Parathyroid adenoma (tissue), 2 donors: ENCODE data around the gene PAX8.
A peak's percentile ranks its signal among the peaks of the same experiment; 100 is the strongest.

Experiments
- H2AFZ ChIP-seq: fragments of 300-600 bp; sonication (generic); one replicate; pipeline ENCODE4 v1.7.0; 2017; ENCODE audit warnings: antibody characterized with exemption, mild to moderate bottlenecking
- H3K27ac ChIP-seq: fragments of 300-600 bp; sonication (generic); one replicate; pipeline ENCODE4 v1.7.0; 2017
- H3K27me3 ChIP-seq: fragments of 300-600 bp; sonication (generic); one replicate; pipeline ENCODE4 v1.7.0; 2017; ENCODE audit warnings: low read length; ENCODE audit not compliant: control insufficient read depth, insufficient read depth
- H3K36me3 ChIP-seq: fragments of 300-600 bp; sonication (generic); one replicate; pipeline ENCODE4 v1.7.0; 2017; ENCODE audit warnings: low read length; ENCODE audit not compliant: control insufficient read depth, insufficient read depth
- H3K4me1 ChIP-seq: fragments of 300-600 bp; sonication (generic); one replicate; pipeline ENCODE4 v1.7.0; 2017; ENCODE audit warnings: control low read depth
- H3K4me2 ChIP-seq: fragments of 300-600 bp; sonication (generic); one replicate; pipeline ENCODE4 v1.7.0; 2017; ENCODE audit warnings: low read length
- H3K4me3 ChIP-seq: fragments of 300-600 bp; sonication (generic); one replicate; pipeline ENCODE4 v1.7.0; 2017; ENCODE audit warnings: low read depth, low read length
- H3K79me2 ChIP-seq: fragments of 300-600 bp; sonication (generic); one replicate; pipeline ENCODE4 v1.7.0; 2017; ENCODE audit warnings: control low read depth
- H3K9ac ChIP-seq: fragments of 300-600 bp; sonication (generic); one replicate; pipeline ENCODE4 v1.7.0; 2017; ENCODE audit warnings: mild to moderate bottlenecking
- H3K9me3 ChIP-seq: fragments of 300-600 bp; sonication (generic); one replicate; pipeline ENCODE4 v1.7.0; 2017; ENCODE audit warnings: low read length; ENCODE audit not compliant: control insufficient read depth
- TF ChIP-seq, protein P1 (sequence below): fragments of 300-600 bp; sonication (generic); IDR thresholded peaks from one replicate; pipeline ENCODE4 v1.7.0; 2017; ENCODE audit warnings: antibody characterized with exemption, mild to moderate bottlenecking
- donor health status: primary hyperparathyroidism.

The PAX8 gene

DNA sequence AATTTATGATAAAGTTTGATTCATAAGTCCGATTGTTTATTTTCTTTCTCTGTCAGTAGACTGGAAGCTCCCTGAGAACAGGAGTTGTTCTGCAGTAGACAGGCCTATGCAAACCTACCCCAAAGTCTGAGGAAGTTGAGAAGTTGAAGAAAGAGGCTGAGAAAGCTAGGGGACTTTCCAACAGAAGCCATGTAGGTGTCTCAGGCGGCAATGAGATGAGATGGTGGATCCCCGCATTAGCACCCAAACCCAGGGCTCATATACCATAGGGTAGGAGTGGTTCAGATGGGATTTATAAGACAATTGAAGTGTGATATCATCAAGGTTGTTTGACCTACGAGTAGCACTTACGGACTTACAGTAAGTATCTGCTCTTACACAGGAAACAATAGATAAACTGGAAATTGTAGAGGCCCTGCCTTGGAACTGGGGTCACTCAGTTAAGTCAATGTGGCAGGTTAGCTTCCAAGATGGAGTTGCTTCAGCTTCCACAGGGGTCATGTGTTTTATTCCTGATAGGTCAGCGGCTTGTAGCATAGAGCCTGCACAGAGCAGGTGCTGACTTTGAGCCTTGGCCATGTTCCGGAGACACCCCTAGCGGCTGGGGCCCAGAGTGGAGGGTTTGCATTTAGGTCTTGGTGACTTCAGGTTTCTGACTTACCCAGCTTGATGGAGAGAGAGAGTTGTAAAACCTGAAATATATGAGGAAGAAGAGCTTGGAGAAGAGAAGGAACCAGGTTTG, 107.2 kb downstream of the PAX8 start:
- Histone ChIP-seq H3K4me1 (peaks cover 23% of the 10 kb centered on the region), H2AFZ (no peak overlapping the region), H3K4me2 (no peak overlapping the region), H3K79me2 (no peaks in the 10 kb centered on the region), H3K9me3 (no peaks in the 10 kb centered on the region), H3K36me3 (no peaks in the 10 kb centered on the region), H3K27me3 (no peaks in the 10 kb centered on the region), H3K27ac (no peak overlapping the region), H3K9ac (no peak overlapping the region), H3K4me3 (no peak overlapping the region)
- TF ChIP-seq, protein P1, sequence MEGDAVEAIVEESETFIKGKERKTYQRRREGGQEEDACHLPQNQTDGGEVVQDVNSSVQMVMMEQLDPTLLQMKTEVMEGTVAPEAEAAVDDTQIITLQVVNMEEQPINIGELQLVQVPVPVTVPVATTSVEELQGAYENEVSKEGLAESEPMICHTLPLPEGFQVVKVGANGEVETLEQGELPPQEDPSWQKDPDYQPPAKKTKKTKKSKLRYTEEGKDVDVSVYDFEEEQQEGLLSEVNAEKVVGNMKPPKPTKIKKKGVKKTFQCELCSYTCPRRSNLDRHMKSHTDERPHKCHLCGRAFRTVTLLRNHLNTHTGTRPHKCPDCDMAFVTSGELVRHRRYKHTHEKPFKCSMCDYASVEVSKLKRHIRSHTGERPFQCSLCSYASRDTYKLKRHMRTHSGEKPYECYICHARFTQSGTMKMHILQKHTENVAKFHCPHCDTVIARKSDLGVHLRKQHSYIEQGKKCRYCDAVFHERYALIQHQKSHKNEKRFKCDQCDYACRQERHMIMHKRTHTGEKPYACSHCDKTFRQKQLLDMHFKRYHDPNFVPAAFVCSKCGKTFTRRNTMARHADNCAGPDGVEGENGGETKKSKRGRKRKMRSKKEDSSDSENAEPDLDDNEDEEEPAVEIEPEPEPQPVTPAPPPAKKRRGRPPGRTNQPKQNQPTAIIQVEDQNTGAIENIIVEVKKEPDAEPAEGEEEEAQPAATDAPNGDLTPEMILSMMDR = no peak

DNA sequence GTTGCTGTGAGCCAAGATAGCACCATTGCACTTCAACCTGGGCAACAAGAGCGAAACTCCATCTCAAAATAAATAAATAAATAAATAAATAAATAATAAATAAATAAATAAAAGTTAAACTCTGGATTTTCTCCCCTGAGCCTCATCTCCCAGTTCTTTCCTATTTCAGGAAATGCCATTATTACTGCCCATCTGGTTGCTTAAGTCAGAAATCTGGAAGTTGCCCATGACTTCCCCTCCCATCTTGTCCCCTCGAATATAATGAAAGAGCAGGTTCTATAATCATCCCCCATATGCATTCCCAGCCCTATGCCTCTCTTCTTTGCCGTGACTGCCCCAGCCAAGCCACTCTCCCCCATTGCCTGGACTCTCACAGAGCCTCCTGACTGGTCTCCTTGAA, 109.1 kb downstream of the PAX8 start:
- Histone ChIP-seq H3K9ac (no peak overlapping the region), H3K4me2 (no peak overlapping the region), H2AFZ (no peak overlapping the region), H3K27me3 (no peaks in the 10 kb centered on the region), H3K4me1 (peaks cover 9% of the 10 kb centered on the region), H3K4me3 (no peak overlapping the region), H3K27ac (no peak overlapping the region), H3K36me3 (no peaks in the 10 kb centered on the region), H3K79me2 (no peaks in the 10 kb centered on the region), H3K9me3 (no peaks in the 10 kb centered on the region)
- TF ChIP-seq, protein P1 = no peak

DNA sequence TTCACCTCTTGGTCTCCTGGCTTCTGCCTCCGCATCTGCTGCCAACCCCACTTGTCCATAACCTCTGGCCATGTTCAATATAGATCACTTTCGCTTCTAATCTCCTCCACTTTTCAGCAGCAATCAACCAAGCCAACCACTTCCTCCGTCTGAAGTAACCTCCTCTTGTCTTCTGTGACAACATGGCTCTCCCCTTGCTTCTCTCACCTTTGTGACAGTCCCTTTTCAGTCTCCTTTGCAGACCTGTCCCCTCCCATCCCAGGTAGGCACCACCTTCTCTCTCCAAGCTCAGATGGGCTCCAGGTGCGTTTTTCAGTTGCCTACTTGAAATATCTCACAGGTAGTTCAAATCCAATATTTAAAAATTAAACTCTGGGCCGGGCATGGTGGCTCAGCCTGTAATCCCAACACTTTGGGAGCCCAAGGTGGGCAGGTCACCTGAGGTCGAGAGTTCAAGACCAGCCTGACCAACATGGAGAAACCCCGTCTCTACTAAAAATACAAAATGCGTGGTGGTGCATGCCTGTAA, 109.7 kb downstream of the PAX8 start:
- no peak overlapping the region for H3K4me3 ChIP-seq
- H2AFZ ChIP-seq = no peak overlapping the region
- no peak overlapping the region for H3K4me2 ChIP-seq
- TF ChIP-seq, protein P1 = no peak
- H3K79me2 ChIP-seq = no peaks in the 10 kb centered on the region
- H3K9me3 ChIP-seq = no peaks in the 10 kb centered on the region
- no peaks in the 10 kb centered on the region for H3K36me3 ChIP-seq
- no peak overlapping the region for H3K27ac ChIP-seq
- H3K27me3 ChIP-seq = no peaks in the 10 kb centered on the region
- no peak overlapping the region for H3K9ac ChIP-seq
- H3K4me1 ChIP-seq = peaks cover 9% of the 10 kb centered on the region

GRCh38 chr2:113167962-113168340, 110.8 kb downstream of the PAX8 start:
- Histone ChIP-seq H3K4me1 (peaks cover 9% of the 10 kb centered on the region), H3K27ac (peak overlapping the region; percentile 83), H3K4me3 (no peak overlapping the region), H3K79me2 (no peaks in the 10 kb centered on the region), H3K4me2 (peak overlapping the region; percentile 43), H3K36me3 (no peaks in the 10 kb centered on the region), H3K9me3 (no peaks in the 10 kb centered on the region), H2AFZ (peak overlapping the region; percentile 80), H3K27me3 (no peaks in the 10 kb centered on the region), H3K9ac (no peak overlapping the region)
- TF ChIP-seq, protein P1 = no peak
